Measurements from ENCODE around the gene PRUNE2. TPM values are rescaled to one million over a fixed set of nuclear protein-coding genes. Genes with fewer than 3 reads are reported as not detected.

The PRUNE2 gene
- total and polyA plus RNA-seq, 11 donors, result 0.51 to 7.7 (median 1.4) TPM

GRCh38 chr9:76618762-76619161 lies 287.2 kb downstream of the PRUNE2 start:
- no peak for DNase-seq
- Histone ChIP-seq H3K27me3 (no peaks in the 10 kb centered on the region), H3K4me1 (peaks cover 0 to 73% (median 3%) of the 10 kb centered on the region in 12 donors), H3K4me3 (no peak overlapping the region), H3K36me3 (no peaks in the 10 kb centered on the region), H3K9me3 (no peaks in the 10 kb centered on the region), H3K27ac (peak overlapping the region in 4 of 12 donors; percentile 8 to 85 (median 27))
- intact Hi-C loops (cut with DNase I), result no loop called here
- WGBS, 4 donors, result 74 to 77% (median 75%) methylated on average over 4 of the region's 4 CpGs
- TF ChIP-seq CTCF (IDR thresholded peaks at IDR 0.05) (no peak), POLR2A (IDR thresholded peaks at IDR 0.05) (no peak)
- ATAC-seq, result peak in 3 of 4 donors; percentile 26 to 59 (median 45)

DNA sequence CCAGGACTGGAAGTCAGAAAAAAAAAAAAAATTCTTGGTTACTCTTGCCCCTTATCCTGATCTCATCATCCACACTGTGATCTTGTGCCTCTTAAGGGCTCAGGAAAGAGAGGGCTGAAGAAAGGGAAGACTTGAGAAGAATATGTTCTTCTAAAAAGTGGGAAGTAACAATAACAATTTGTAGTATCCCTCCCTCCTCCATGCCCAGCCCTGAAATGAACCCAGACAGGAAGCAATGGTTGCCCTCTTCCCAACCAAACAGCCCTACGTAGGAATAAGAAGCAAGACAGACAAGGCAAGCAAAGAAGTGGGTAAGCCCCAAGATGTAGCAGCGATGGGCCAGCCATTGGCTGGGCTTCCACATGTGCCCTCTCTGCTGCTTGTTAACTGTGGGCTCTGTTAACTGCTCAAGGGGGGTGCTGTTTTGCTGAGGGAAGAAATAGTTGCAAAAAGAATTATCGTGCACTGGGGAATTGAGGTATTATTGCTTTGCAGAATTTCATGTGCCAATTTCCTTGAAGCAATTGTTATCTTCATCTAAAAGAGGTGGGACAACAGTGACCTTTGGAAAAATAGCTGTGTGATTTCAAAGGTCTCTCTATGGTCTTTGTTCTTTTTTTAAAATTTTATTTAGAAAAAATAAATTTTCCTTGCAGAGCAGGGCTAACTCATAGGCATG lies 288.3 kb downstream of the PRUNE2 start:
- H3K36me3 ChIP-seq, result no peaks in the 10 kb centered on the region
- no peak overlapping the region for H3K4me3 ChIP-seq
- H3K27me3 ChIP-seq, result no peaks in the 10 kb centered on the region
- peaks cover 0 to 72% (median 3%) of the 10 kb centered on the region in 12 donors for H3K4me1 ChIP-seq
- no peaks in the 10 kb centered on the region for H3K9me3 ChIP-seq
- no peak for ATAC-seq
- DNase-seq, result no peak
- 84 to 90% (median 85%) methylated on average over 3 of the region's 3 CpGs for WGBS, 4 donors
- TF ChIP-seq POLR2A (IDR thresholded peaks at IDR 0.05), result no peak
- intact Hi-C loops (cut with DNase I), result no loop called here
- H3K27ac ChIP-seq, result peak overlapping the region in 1 of 12 donors; percentile 85

DNA sequence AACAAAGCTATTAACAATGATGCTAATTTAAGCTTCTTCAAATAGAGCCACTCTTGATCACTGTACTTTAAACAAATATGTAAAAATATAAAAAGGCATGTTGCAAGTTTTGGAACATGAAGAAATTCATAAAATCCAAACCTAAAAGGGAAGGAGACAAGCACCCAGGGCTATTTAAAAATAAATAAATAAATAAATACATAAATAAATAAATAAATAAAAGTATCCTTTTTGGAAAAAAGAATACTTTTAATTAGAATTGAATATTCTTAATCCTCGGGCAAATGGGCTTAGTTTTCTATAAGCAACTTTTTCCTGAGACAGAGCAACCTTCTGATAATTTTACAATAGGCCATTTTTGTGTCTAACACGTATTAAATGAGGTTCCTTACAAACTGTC lies 289.1 kb downstream of the PRUNE2 start:
- TF ChIP-seq CTCF (IDR thresholded peaks at IDR 0.05) (no peak), POLR2A (IDR thresholded peaks at IDR 0.05) (no peak)
- H3K27ac ChIP-seq, result peak overlapping the region in 1 of 12 donors; percentile 85
- H3K4me3 ChIP-seq, result no peak overlapping the region
- intact Hi-C loops (cut with DNase I), result no loop called here
- ATAC-seq (no peak), DNase-seq (no peak)
- no peaks in the 10 kb centered on the region for H3K27me3 ChIP-seq
- 92 to 94% (median 93%) methylated on average over 2 of the region's 2 CpGs for WGBS, 4 donors
- H3K9me3 ChIP-seq, result no peaks in the 10 kb centered on the region
- no peaks in the 10 kb centered on the region for H3K36me3 ChIP-seq
- H3K4me1 ChIP-seq, result peaks cover 0 to 66% (median 3%) of the 10 kb centered on the region in 12 donors

GRCh38 chr9:76615177-76615603 lies 290.7 kb downstream of the PRUNE2 start:
- DNase-seq, result no peak
- Histone ChIP-seq H3K27me3 (no peaks in the 10 kb centered on the region), H3K9me3 (no peaks in the 10 kb centered on the region), H3K27ac (peak overlapping the region in 2 of 12 donors; percentile 18 to 89), H3K4me1 (peaks cover 0 to 66% (median 1%) of the 10 kb centered on the region in 12 donors), H3K4me3 (peak overlapping the region in 4 of 12 donors; percentile 22 to 37 (median 36)), H3K36me3 (no peaks in the 10 kb centered on the region)
- TF ChIP-seq POLR2A (IDR thresholded peaks at IDR 0.05), result no peak
- no peak for TF ChIP-seq CTCF (IDR thresholded peaks at IDR 0.05)
- no peak for ATAC-seq
- intact Hi-C loops (cut with DNase I), result no loop called here
- 56 to 69% (median 57%) methylated on average over 8 of the region's 8 CpGs for WGBS, 4 donors

Measured in heart left ventricle (tissue), 16 donors.